GM23338 (cell line): Measurements from ENCODE around the gene TPGS1. TPM values are rescaled to one million over a fixed set of nuclear protein-coding genes. Genes with fewer than 3 reads are reported as not detected.

ENCODE experiments used
- ATAC-seq: fragments of 200-7000 bp; cut with Tn5 transposase; 3 replicates; pipeline ENCODE4 v1.9.1; 2020
- DNase-seq: peaks from one replicate; pipeline ENCODE4 v3.0.0-alpha.2; 2015; ENCODE audit warnings: low spot score
- H2AFZ ChIP-seq: fragments of 200-600 bp; sonication (generic); 2 replicates; pipeline ENCODE4 v1.8.0; 2016; ENCODE audit warnings: antibody characterized with exemption, mild to moderate bottlenecking, moderate library complexity
- H3F3A ChIP-seq: fragments of 200-600 bp; sonication (generic); replicated peaks from 2 replicates; pipeline ENCODE4 v1.8.0; 2017; ENCODE audit warnings: antibody characterized with exemption, mixed run types, low read depth
- H3K27ac ChIP-seq: fragments of 200-600 bp; sonication (generic); 2 replicates; pipeline ENCODE4 v1.6.1; 2016; ENCODE audit warnings: low read depth
- H3K27me3 ChIP-seq: fragments of 200-600 bp; sonication (generic); 2 replicates; pipeline ENCODE4 v1.8.0; 2016; ENCODE audit warnings: mild to moderate bottlenecking, mixed run types, moderate library complexity; ENCODE audit not compliant: insufficient read depth
- H3K36me3 ChIP-seq: fragments of 200-600 bp; sonication (generic); 2 replicates; pipeline ENCODE4 v1.8.0; 2016; ENCODE audit warnings: mild to moderate bottlenecking; ENCODE audit not compliant: insufficient read depth
- H3K4me1 ChIP-seq: fragments of 200-600 bp; sonication (generic); 2 replicates; pipeline ENCODE4 v1.8.0; 2016; ENCODE audit warnings: mild to moderate bottlenecking, moderate library complexity; ENCODE audit not compliant: insufficient read depth
- H3K4me2 ChIP-seq: fragments of 200-600 bp; sonication (generic); 2 replicates; pipeline ENCODE4 v1.7.1; 2017; ENCODE audit warnings: mixed run types
- H3K4me3 ChIP-seq: fragments of 200-600 bp; sonication (generic); 2 replicates; pipeline ENCODE4 v1.6.1; 2016; ENCODE audit warnings: mixed run types
- H3K79me2 ChIP-seq: fragments of 200-600 bp; sonication (generic); replicated peaks from 2 replicates; pipeline ENCODE4 v1.8.0; 2017; ENCODE audit warnings: mild to moderate bottlenecking; ENCODE audit not compliant: insufficient read depth
- H3K9me2 ChIP-seq: fragments of 200-600 bp; sonication (generic); 2 replicates; pipeline ENCODE4 v1.8.0; 2017; ENCODE audit not compliant: insufficient read depth
- H4K20me1 ChIP-seq: fragments of 200-600 bp; sonication (generic); replicated peaks from 2 replicates; pipeline ENCODE4 v1.8.0; 2017; ENCODE audit warnings: mild to moderate bottlenecking; ENCODE audit not compliant: insufficient read depth
- H3K27ac Mint-ChIP-seq: 2 replicates; pipeline ENCODE4 v1.8.0; 2020; ENCODE audit warnings: inconsistent platforms, mild to moderate bottlenecking, moderate library complexity, mixed read lengths
- H3K27me3 Mint-ChIP-seq: 3 replicates; pipeline ENCODE4 v1.8.0; 2022; ENCODE audit warnings: low read depth, mild to moderate bottlenecking, moderate library complexity, mixed read lengths, inconsistent platforms; ENCODE audit not compliant: insufficient read depth, poor library complexity
- H3K36me3 Mint-ChIP-seq: 3 replicates; pipeline ENCODE4 v1.8.0; 2021; ENCODE audit warnings: low read depth, mild to moderate bottlenecking, inconsistent platforms, moderate library complexity, mixed read lengths
- H3K4me1 Mint-ChIP-seq: 3 replicates; pipeline ENCODE4 v1.8.0; 2020; ENCODE audit warnings: mild to moderate bottlenecking, inconsistent platforms, mixed read lengths
- H3K4me3 Mint-ChIP-seq: 3 replicates; pipeline ENCODE4 v1.8.0; 2021; ENCODE audit warnings: moderate library complexity, mild to moderate bottlenecking, inconsistent platforms, mixed read lengths
- H3K9me3 Mint-ChIP-seq: 3 replicates; pipeline ENCODE4 v1.8.0; 2020; ENCODE audit warnings: moderate library complexity, mild to moderate bottlenecking, inconsistent platforms, mixed read lengths
- ETS1 ChIP-seq: IDR thresholded peaks from 2 replicates; pipeline ENCODE4 v1.6.1; 2016; ENCODE audit warnings: antibody characterized with exemption
- EZH2 ChIP-seq: fragments of 200-600 bp; sonication (generic); IDR thresholded peaks from one replicate; pipeline ENCODE4 v1.8.0; 2017; ENCODE audit warnings: antibody characterized with exemption, mild to moderate bottlenecking, low read depth; ENCODE audit not compliant: unreplicated experiment
- JUNB ChIP-seq: IDR thresholded peaks from one replicate; pipeline ENCODE4 v1.6.1; 2016; ENCODE audit warnings: antibody characterized with exemption; ENCODE audit not compliant: unreplicated experiment
- NANOG ChIP-seq: IDR thresholded peaks from 2 replicates; pipeline ENCODE4 v1.6.1; 2016; ENCODE audit warnings: antibody characterized with exemption, borderline replicate concordance
- ZNF331 ChIP-seq: fragments of 250-450 bp; sonication (Bioruptor Pico); IDR thresholded peaks from 2 replicates; pipeline ENCODE4 v1.5.0; 2020; ENCODE audit warnings: low read depth, mild to moderate bottlenecking, moderate library complexity
- ZNF462 ChIP-seq: fragments of 250-450 bp; sonication (Bioruptor Pico); IDR thresholded peaks from 2 replicates; pipeline ENCODE4 v1.5.0; 2020; ENCODE audit warnings: mild to moderate bottlenecking, moderate library complexity
- polyA plus RNA-seq: library from polyadenylated mRNA; unstranded; fragments of >200 nt; fragmentation: Nextera tagmentation; extraction: Ambion mirVana; gene quantifications from 2 replicates; pipeline ENCODE4 v1.2.1, GENCODE V29; 2016
- total RNA-seq: library from RNA; depleted of rRNA; stranded (reverse); fragments of >200 nt; shearing (Covaris generic); gene quantifications from 2 replicates; pipeline ENCODE4 v1.2.3, GENCODE V29; 2014

The TPGS1 gene
- total and polyA plus RNA-seq, 2 experiments from 2014 or later: 11.9 to 38.4 TPM

- TF ChIP-seq ETS1 (no peak), JUNB (no peak)
These were observed 26.2 kb downstream of the TPGS1 start (continued) for GRCh38 chr19:533364-534058.

- Mint-ChIP-seq H3K9me3 (peaks cover 2% of the 10 kb centered on the region; the same call in 1 of the 3 replicates), H3K27me3 (peaks cover 15% of the 10 kb centered on the region), H3K27ac (no peak overlapping the region), H3K36me3 (peaks cover 21% of the 10 kb centered on the region), H3K4me1 (peaks cover 5% of the 10 kb centered on the region), H3K4me3 (peak overlapping the region; percentile 87; the same call in 1 of the 3 replicates)
- peaks cover 17% of the 10 kb centered on the region for H4K20me1 ChIP-seq
- no peak overlapping the region for H2AFZ ChIP-seq
- no peaks in the 10 kb centered on the region; the same call in 1 of the 2 replicates for H3K4me1 ChIP-seq
- H3F3A ChIP-seq: peaks cover 13% of the 10 kb centered on the region
- H3K27me3 ChIP-seq: no peaks in the 10 kb centered on the region
- no peak for DNase-seq
- no peak for TF ChIP-seq ETS1
- TF ChIP-seq JUNB: no peak
- ATAC-seq: no peak
- H3K4me3 ChIP-seq: no peak overlapping the region
- H3K9me2 ChIP-seq: no peaks in the 10 kb centered on the region
- H3K79me2 ChIP-seq: peaks cover 25% of the 10 kb centered on the region
- H3K27ac ChIP-seq: no peak overlapping the region
- H3K36me3 ChIP-seq: no peaks in the 10 kb centered on the region; the same call in 1 of the 2 replicates
- peak overlapping the region; percentile 94; the same call in 1 of the 2 replicates for H3K4me2 ChIP-seq
These were observed 26.8 kb downstream of the TPGS1 start for GRCh38 chr19:534088-534487.

DNA sequence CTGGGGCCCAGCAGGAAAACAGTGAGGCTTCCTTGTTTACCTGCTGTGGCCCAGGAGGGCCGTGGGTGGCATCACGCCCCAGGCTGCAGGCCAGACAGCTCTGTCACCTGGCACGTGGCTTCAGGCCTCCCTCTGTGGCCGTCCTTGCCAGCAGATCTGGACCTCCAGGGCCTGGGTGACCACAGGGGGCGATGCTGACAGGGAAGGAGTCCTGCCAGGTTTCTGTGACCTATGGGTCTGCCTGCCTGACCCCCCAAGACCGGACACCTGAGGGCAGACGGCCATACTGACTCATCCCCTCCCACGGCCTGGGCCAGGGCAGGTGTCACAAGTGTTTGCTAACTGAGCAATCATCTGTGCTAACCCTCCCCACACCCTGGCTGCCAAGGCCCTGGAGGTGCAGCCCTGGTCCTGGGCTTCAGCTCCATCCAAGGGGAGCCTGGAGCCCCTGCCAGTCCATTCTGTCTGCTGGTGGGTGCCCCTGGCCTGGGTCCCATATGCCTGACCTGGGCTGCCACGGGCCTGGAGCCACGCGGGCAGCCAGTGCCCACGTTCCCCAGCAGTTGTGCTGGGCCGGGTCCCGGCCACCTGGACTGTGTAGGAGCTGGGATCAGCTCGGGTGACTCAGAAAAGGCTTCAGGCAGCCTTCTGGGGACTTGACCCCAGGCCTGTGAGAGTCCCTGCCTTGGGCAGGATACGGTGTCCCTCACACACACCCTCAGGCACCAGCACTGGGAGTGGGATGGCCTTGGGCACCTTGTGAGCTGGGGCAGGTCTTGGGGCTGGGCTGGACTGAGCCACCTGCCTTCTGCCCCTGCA lies 27.9 kb downstream of the TPGS1 start:
- H3K27ac Mint-ChIP-seq: no peak overlapping the region
- Histone ChIP-seq H3K79me2 (peaks cover 25% of the 10 kb centered on the region), H3K4me3 (no peak overlapping the region), H3K4me1 (no peaks in the 10 kb centered on the region; the same call in 1 of the 2 replicates), H2AFZ (no peak overlapping the region), H3K36me3 (no peaks in the 10 kb centered on the region; the same call in 1 of the 2 replicates), H3K4me2 (no peak overlapping the region), H3K27ac (no peak overlapping the region), H3K27me3 (no peaks in the 10 kb centered on the region), H3F3A (peaks cover 10% of the 10 kb centered on the region), H4K20me1 (peaks cover 17% of the 10 kb centered on the region), H3K9me2 (no peaks in the 10 kb centered on the region)
- peaks cover 3% of the 10 kb centered on the region for H3K4me1 Mint-ChIP-seq
- peaks cover 21% of the 10 kb centered on the region for H3K36me3 Mint-ChIP-seq
- ATAC-seq (no peak), DNase-seq (no peak)
- H3K9me3 Mint-ChIP-seq: peaks cover 2% of the 10 kb centered on the region; the same call in 1 of the 3 replicates
- H3K4me3 Mint-ChIP-seq: no peak overlapping the region
- H3K27me3 Mint-ChIP-seq: peaks cover 10% of the 10 kb centered on the region
- TF ChIP-seq ZNF331 (CRISPR knock-in tag) (no peak), NANOG (no peak), ZNF462 (CRISPR knock-in tag) (no peak), EZH2 (no peak)
